HG02938 (cell line): Measurements from ENCODE around the gene EAF1.
"Not testable (repeated sequence)": the region's sequence is repeated elsewhere in the genome, so short reads cannot be mapped to it uniquely, and the experiment has no call there.

Experiments used
- ATAC-seq: cut with Tn5 transposase; IDR thresholded peaks from one replicate; pipeline ENCODE4 v1.9.1; 2021; ENCODE audit warnings: mild to moderate bottlenecking, moderate library complexity; ENCODE audit not compliant: unreplicated experiment

Gene EAF1

DNA sequence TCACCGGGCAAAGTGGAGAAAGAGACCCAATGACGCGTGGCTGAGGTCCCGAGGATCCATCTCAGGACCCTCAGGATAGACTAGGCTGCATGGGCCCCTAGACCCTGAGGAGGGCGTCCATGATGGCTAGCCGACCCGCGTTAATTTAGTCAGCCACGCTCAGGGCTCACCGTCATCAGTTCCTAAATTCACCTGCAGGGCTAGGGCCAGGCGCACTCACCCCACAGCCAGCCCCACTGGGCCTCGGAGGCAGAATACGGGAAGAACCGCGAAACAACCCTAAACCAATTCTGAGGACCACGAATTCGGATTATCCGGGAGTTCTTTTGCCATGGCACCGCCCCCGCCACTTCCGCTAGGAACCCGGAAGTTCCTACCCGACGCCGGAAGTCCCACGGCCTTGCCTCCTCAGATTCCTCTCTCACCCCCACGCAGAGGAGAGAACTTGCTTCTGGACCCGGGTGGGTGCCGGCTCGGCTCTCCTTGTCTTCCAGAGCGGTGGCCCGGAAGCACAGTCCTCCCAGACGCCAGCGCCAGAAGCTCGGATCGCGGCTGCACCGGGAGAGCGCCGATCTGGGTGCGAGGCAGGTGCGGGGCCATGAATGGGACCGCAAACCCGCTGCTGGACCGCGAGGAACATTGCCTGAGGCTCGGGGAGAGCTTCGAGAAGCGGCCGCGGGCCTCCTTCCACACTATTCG, at the start of gene EAF1, which contains the start of gene METTL6:
TSS of gene EAF1 (plus strand) at position 417 of the 699 bp plus-strand sequence. CDS start at position 599, 182 bp downstream.
TSS of gene METTL6 (minus strand) at position 363 of the 699 bp plus-strand sequence. CDS start 1,033 bp downstream, outside the sequence.
- peak; percentile 87 for ATAC-seq

DNA sequence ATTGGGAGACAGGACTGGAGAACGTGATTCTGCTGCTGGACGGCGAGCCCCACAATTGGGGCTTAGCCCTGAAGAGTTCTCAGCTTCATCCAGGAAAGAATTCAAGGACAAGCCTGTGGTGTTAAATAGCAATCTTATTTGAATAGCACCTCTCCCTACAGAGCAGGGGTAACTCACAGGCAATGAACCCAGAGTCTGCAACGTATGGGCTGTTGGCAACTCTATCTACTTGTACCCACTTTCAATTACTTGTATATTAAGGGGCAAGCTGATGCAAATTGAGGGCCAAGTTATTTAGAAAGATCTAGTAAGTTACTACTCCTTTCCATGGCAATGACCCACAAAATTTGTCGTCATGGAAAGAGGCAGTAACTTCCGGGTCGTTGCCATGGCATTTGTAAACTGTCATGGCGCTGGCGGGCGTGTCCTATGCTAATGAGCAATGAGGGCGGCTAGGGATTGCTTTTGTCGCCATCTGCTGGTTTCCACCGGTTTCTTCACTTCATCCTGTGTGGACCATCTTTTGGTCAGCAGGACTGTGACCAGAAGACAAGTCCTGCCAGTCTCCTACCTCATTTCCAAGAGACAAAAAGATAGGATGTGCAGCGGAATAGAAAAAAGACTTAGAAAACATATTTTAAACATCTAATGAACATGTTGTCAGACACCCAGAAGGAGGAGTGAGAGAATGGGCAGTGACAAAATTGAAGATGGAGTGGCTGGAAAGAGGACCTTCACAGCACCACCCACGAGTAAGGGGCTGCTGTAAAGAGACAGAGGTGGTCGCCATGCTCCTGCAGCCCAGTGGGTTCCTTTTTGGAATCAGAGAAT, 49.2 kb upstream of the EAF1 start:
- peak; percentile 90 for ATAC-seq

DNA sequence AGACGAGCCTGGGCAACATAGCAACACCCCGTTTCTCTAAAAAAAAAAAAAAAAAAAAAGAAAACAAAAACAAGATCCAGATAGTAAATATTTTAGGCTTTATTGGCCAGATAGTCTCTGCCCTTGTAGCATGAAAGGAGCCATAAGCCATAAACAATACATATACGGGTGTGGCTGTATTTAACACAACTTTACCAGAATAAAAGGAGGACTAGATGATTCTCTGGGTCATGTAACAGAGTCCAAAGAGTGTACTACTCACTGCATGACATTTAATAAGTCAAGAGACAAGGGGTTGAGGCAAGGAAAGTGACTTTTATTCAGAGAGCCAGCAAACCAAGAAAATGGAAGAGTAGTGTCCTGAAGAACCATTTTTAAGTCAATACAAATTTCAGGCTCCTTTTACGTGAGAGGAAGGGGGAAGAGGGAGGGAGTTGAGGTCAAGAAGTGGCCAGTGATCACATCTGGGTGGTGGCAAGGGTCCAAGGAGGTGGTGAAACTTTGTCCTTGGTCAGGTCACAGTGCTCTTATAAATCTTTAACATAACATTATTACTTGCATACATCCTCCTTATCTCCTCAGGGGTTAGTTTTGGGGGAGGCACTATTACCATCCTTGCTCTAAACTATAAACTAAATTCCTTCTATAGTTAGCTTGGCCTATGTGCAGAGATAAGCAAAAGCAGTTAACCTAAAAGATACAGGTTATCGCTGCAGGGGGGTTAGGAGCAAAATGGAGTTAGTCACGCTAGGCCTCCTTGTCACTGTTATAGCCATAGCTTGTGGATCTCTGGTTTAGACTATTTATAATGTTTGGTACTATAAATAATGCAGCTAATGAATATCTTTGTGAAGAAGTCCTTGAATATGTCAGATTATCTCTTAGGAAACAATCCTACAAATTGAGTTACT, 46.2 kb upstream of the EAF1 start:
- ATAC-seq, result no peak

- no peak for ATAC-seq
These were observed 44.9 kb upstream of the EAF1 start for GRCh38 chr3:15382405-15382923.

GRCh38 chr3:15384510-15385237, 42.7 kb upstream of the EAF1 start:
- ATAC-seq, result peak; percentile 87

GRCh38 chr3:15385238-15385695, 42.1 kb upstream of the EAF1 start:
- peak; percentile 11 for ATAC-seq

- no peak for ATAC-seq
These were observed 41.3 kb upstream of the EAF1 start for GRCh38 chr3:15385901-15386653.

DNA sequence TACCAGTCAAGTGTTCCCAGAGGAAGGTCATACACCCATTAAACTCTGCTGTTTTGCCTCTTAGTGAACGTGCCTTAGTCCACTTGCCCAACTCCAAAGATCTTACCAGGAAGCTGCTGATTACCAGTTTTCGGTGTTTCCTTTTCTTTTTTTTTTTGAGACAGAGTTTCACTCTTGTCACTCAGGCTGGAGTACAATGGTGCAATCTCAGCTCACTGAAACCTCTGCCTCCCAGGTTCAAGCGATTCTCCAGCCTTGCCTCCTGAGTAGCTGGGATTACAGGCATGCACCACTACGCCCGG, 40.8 kb upstream of the EAF1 start:
- not testable (repeated sequence) for ATAC-seq

DNA sequence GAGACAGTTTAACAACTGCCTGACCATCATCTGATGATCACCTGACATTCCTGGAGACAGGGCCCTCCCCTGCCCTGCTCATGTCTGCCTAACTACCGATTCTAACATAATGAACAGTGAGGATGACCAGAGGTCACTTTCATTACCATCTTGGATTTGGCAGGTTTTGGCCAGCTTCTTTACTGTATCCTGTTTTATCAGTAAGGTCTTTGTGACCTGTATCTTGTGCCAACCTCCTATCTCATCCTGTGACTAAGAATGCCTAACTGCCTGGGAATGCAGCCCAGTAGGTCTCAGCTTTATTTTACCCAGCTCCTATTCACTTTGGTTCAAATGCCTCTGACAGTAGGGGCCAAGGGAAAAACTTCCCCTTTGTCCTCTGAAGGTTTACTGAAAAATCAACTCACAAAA, 40.2 kb upstream of the EAF1 start:
- ATAC-seq, result no peak

GRCh38 chr3:15387735-15388134, 39.7 kb upstream of the EAF1 start:
- no peak for ATAC-seq

GRCh38 chr3:15388335-15388734, 39.1 kb upstream of the EAF1 start:
- not testable (repeated sequence) for ATAC-seq

- ATAC-seq, result no peak
These were observed 36.9 kb upstream of the EAF1 start for GRCh38 chr3:15390460-15390859.

DNA sequence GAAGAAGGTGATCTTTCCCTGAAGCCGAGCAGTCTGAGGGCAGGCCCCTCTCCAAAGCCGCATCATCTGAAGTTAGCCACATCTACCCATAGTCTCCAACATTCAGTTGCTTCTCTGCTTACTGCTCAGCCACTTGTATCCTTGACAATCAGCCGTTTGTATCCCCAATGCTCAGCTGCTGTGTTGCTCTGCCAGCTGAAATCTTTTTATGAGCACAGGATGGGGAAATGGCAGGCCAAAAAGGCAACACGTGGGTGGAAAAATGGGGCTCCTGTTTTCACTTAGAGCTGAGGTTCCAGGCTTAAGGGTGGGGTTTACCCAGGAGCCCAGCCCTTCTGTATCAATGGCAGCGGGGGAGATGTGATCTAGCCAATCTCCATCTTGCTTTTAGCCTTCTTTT, 36.4 kb upstream of the EAF1 start:
- no peak for ATAC-seq

DNA sequence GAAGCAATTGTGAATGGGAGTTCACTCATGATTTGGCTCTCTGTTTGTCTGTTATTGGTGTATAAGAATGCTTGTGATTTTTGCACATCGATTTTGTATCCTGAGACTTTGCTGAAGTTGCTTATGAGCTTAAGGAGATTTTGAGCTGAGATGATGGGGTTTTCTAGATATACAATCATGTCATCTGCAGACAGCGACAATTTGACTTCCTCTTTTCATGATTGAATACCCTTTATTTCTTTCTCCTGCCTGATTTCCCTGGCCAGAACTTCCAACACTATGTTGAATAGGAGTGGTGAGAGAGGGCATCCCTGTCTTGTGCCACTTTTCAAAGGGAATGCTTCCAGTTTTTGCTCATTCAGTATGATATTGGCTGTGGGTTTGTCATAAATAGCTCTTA, 34.1 kb upstream of the EAF1 start:
- ATAC-seq, result not testable (repeated sequence)

GRCh38 chr3:15398731-15399133, 28.7 kb upstream of the EAF1 start:
- ATAC-seq, result not testable (repeated sequence)

GRCh38 chr3:15399970-15400369, 27.4 kb upstream of the EAF1 start:
- ATAC-seq, result no peak

GRCh38 chr3:15401936-15402335, 25.5 kb upstream of the EAF1 start:
- ATAC-seq, result no peak

DNA sequence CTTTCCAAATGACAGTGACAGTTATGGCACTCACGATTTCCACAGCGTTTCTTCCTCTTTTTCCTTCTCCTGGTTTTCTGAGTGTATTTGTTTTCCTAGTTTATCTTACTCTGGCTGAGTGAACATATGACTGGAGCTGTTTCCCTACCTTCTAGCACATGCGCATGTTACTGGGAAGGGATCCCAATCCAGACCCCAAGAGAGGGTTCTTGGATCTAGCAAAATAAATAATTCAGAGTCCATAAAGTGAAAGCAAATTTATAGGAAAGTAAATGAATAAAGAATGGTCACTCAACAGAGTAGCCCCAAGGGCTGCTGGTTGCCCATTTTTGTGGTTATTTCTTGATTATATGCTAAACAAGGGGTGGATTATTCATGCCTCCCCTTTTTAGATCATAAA, 23.9 kb upstream of the EAF1 start:
- ATAC-seq, result no peak

- no peak for ATAC-seq
These were observed 23.4 kb upstream of the EAF1 start for GRCh38 chr3:15403965-15404364.
